GM18861 (cell line): ENCODE results near the gene TP53RK.

Experiments used
- ATAC-seq: cut with Tn5 transposase; IDR thresholded peaks from one replicate; pipeline ENCODE4 v1.9.1; 2021; ENCODE audit not compliant: unreplicated experiment

The TP53RK gene

GRCh38 chr20:46666306-46666705 lies 22.9 kb downstream of the TP53RK start:
- no peak for ATAC-seq

- ATAC-seq = no peak
Measured at GRCh38 chr20:46665602-46666001, 23.6 kb downstream of the TP53RK start.

- no peak for ATAC-seq
Measured at GRCh38 chr20:46663531-46663930, 25.7 kb downstream of the TP53RK start.

- no peak for ATAC-seq
Measured at GRCh38 chr20:46661659-46662058, 27.6 kb downstream of the TP53RK start.

GRCh38 chr20:46660487-46660886 lies 28.8 kb downstream of the TP53RK start:
- ATAC-seq = no peak

GRCh38 chr20:46657618-46658017 lies 31.6 kb downstream of the TP53RK start:
- no peak for ATAC-seq

GRCh38 chr20:46657137-46657536 lies 32.1 kb downstream of the TP53RK start:
- no peak for ATAC-seq

- ATAC-seq = no peak
Measured at GRCh38 chr20:46652699-46653098, 36.5 kb downstream of the TP53RK start.

- ATAC-seq = no peak
Measured at GRCh38 chr20:46651091-46651962, 37.9 kb downstream of the TP53RK start, which contains the start of gene SLC13A3. Gene SLC13A3 (minus strand): TSS chr20:46651459. CDS start chr20:46651421, 38 bp downstream.

GRCh38 chr20:46650575-46651090 lies 38.6 kb downstream of the TP53RK start:
- ATAC-seq = no peak

- no peak for ATAC-seq
Measured at GRCh38 chr20:46649965-46650542, 39.2 kb downstream of the TP53RK start.

- no peak for ATAC-seq
Measured at GRCh38 chr20:46649650-46649949, 39.6 kb downstream of the TP53RK start.

- ATAC-seq = no peak
Measured at GRCh38 chr20:46648903-46649649, 40.2 kb downstream of the TP53RK start.

- no peak for ATAC-seq
Measured at GRCh38 chr20:46647469-46647868, 41.8 kb downstream of the TP53RK start.

GRCh38 chr20:46646659-46647380 lies 42.4 kb downstream of the TP53RK start:
- ATAC-seq = no peak

- no peak for ATAC-seq
Measured at GRCh38 chr20:46646122-46646521, 43.1 kb downstream of the TP53RK start.

- no peak for ATAC-seq
Measured at GRCh38 chr20:46644733-46645132, 44.5 kb downstream of the TP53RK start.

GRCh38 chr20:46644160-46644559 lies 45.1 kb downstream of the TP53RK start:
- no peak for ATAC-seq

GRCh38 chr20:46642969-46643343 lies 46.3 kb downstream of the TP53RK start:
- no peak for ATAC-seq

- ATAC-seq = no peak
Measured at GRCh38 chr20:46642265-46642968, 46.8 kb downstream of the TP53RK start.
